ENCODE results near the gene TNIK.
"Not testable (repeated sequence)": the region's sequence is repeated elsewhere in the genome, so short reads cannot be mapped to it uniquely, and the experiment has no call there.

The TNIK gene

GRCh38 chr3:171383206-171384018 is 76.8 kb downstream of the TNIK start:
- DNase-seq: no peak

DNA sequence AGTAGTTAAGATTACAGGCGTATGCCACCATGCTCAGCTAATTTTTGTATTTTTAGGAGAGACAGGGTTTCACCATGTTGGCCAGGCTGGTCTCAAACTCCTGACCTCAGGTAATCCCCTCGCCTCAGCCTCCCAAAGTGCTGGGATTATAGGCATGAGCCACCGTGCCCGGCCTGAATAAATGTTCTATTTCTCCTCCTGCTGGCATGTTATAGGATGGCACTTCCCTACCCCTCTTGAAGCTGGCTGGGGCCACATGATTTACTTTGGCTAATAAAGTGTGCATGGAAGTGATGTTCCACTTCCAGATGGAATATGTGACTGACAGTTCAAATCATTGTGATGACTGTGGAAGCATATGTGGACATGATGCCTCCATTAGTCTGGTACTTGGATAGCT is 77.9 kb downstream of the TNIK start:
- DNase-seq: not testable (repeated sequence)

DNA sequence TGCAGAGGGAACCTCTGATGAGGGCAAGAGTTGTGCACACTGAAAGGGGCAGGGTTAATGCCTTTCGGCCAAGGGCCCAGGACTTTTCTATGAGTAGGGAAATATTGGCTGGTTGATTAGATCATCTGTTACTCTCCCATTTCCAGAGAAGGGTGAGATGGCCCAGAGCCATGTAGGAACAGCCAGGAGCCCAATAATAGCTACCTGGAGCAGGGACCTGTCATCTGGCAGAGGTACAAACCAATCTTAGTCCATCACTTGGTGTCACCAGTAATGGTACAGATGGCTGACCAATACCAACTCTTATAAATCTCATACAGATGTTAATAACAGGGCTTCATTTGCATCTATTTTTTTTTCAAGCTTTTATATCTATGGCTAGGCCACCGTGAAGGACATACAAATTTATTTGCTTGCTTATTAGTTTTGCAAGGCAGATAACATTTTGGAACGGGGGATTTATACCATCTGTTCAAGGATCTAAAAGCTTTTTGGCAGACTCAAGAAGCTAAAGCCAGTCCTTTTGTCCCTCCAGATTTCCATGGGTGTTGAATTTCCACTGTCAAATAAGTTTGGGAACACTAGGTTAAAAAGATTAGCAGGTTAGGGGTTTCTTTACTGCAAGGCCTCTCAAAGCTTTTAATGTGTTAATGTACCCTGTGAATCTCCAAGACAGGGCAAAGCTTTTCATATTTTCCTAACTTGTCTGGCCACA is 79.3 kb downstream of the TNIK start:
- no peak for DNase-seq

- no peak for DNase-seq
Observed at GRCh38 chr3:171379961-171380483, 80.2 kb downstream of the TNIK start.

DNA sequence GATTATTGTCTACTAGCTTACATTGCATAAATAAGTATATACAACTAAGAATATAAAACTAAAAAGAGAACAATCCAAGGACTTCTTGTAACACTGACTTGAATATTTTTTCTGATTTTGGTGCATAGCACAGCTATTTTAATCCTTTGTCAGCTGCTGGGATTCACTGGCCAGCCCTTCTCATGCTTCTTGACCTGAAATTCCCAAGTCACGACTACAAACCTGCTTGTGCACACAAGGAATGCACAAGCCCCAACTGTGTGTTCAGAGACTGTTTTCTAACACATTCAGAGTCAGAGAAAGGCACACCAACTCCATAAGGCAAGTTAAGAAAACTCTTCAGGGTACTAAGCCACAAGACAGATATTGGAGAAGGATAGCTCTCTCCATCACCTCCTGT is 80.9 kb downstream of the TNIK start:
- DNase-seq: no peak

- DNase-seq: no peak
Observed at GRCh38 chr3:171378586-171378985, 81.6 kb downstream of the TNIK start.

DNA sequence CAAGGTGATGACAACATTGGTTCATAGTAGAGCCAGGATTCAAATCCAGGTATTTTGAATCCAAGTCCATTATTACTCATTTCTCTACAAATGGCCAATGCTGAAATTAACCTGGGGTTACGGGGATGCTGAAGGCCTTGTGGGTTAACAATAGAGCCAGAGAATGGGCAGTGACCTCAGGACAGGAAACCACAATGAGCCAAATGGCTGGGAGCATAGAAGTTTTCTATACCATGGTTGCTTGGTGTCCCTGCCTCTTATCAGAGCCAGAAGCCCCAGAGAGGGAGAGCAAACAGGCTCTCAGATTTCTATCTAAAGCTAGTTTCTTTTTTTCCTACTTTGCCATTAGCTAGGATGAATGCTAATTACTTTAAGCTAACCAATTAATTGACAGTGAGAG is 82.3 kb downstream of the TNIK start:
- no peak for DNase-seq

DNA sequence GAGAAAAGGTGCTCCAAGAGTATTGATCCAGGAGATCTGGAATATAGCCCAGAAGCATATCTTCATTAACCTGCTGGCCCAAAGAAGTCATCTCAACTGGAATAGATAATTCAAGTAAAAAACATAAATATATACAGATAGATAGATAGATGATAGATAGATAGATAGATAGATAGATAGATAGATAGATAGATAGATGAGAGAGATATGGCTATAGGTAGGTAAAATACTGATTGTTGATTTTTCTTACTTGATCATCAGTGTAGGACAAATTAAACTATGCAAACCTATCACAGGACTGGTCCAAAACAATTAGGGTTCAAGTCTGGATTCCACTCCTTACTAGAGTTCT is 83.6 kb downstream of the TNIK start:
- DNase-seq: no peak

- DNase-seq: peak; percentile 5
Observed at GRCh38 chr3:171375666-171376595, 84.3 kb downstream of the TNIK start.

GRCh38 chr3:171374661-171375285 is 85.4 kb downstream of the TNIK start:
- no peak for DNase-seq

GRCh38 chr3:171374260-171374659 is 85.9 kb downstream of the TNIK start:
- no peak for DNase-seq

GRCh38 chr3:171373711-171374110 is 86.5 kb downstream of the TNIK start:
- no peak for DNase-seq

DNA sequence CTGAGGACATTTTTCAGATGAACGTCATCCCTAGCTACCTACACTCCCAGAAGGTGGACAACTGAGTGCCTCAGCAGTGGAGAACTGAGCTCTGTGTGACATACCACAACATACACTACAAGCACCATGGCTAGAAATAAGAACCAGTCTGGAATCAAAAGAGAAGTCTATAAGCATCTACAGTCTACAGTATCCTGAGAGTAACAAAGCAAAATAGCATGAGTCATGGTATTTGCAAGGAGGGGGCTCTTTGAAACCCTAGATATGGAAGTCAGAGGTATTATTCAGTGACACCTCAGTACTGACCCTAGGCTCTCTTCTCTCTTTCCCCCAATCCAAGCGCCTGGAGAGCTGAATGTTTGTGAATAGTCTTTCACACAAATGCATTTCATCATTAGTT is 87.5 kb downstream of the TNIK start:
- DNase-seq: no peak

DNA sequence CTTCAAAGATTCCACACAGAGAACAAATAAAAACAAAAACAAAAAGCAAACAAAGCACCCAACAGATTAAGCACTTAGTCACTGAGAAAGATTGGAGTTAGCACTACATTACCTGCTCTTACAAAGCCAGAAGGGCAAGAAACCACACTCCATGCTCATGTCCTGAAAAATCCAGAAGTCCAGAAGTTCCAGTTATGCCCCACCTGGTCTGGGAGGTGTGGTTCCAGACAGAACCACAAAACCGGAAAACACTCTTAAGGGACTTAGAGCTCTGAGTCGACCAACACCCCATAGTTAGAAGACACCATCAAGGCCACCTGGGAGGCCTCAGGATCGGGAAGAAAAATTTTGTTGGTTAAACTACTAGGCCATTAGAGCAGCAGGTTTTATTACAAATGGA is 88.9 kb downstream of the TNIK start:
- DNase-seq: no peak

DNA sequence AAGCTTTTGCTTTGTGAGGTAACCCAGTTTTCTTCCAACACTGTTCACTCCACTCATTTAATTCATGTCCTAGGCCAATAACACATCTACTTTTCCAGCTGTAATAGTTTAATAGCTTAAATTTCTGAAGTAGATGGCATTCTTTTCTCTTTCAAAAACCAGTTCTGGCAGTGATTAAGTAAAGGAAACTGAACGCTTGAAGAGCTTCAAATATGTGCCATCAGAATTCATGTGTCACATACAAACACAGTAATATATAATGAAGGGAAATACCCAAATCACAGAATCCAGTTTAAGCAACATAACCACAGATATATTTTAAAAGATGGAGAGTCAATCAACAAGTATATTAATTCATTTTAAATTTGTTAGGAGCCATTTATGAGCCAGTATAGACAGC is 91.0 kb downstream of the TNIK start:
- DNase-seq: no peak

DNA sequence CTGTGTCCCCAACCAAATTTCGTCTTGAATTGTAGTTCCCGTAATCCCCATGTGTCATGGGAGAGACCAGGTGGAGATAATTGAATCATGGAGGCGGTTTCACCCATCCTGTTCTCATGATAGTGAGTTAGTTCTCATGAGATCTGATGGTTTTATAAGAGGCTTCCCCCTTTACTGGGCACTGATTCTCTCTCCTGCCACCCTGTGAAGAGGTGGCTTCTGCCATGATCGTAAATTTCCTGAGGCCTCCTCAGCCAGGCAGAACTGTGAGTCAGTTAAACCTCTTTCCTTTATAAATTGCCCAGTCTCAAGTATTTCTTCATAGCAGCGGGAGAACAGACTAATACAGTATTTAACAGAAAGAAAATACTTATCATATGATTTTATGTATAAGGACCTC is 93.5 kb downstream of the TNIK start:
- DNase-seq: not testable (repeated sequence)

GRCh38 chr3:171366043-171366442 is 94.2 kb downstream of the TNIK start:
- no peak for DNase-seq

- no peak for DNase-seq
Observed at GRCh38 chr3:171365489-171365888, 94.7 kb downstream of the TNIK start.

DNA sequence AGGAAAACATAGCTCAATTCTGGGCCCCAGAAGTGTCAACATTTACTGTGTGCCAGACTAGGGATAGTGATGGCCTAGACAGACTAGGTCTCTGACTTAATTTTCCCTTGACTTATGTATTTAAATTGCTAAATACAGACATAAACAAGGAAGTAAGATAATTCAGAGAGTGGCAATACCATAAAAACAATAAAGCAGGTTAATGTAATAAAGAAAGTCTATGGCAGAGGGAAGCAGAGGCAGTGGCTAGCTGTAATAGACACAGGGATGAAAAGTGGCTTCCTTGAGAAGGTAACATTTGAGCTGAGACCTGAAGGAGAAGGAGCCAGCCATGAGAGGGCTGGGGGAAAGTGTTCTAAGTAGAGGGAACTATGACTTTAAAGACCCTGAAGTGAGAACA is 95.7 kb downstream of the TNIK start:
- no peak for DNase-seq

DNA sequence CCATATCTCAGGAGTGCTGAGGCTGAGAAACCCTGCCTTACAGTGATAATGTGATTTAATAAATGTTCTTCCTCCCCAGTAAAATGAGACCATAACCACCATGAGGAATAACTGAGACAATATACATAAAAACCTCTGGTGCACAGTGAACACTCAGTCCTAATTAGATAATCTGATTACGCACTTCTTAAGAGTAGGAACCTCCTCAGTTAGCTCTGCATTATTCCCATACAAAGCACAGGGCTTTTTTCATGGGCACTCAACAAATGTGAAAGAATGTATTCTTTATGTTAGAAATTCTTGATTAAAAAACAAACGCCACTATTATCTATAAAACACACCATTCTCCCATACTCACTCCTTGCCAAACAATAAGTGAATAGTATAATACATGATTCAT is 97.0 kb downstream of the TNIK start:
- no peak for DNase-seq

DNA sequence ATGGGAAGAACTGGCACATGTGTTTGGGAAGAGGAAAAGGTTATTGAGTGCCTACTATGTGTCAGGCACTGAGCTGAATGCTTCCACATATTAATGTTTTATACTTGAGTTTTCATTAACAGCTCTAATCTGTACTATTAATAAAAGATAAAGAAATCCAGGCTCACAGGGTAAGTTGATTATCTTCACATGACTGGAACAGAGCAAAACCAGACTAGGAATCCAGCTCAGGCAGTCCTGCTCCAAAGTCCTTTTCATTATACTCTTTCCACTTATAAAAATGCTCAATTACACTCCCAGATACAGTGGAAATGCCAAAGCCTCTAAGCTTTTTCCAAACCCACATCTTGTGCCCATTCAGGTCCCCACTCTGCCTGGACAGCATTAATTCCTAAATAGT is 97.6 kb downstream of the TNIK start:
- no peak for DNase-seq

- DNase-seq: no peak
Observed at GRCh38 chr3:171358881-171359198, 101.4 kb downstream of the TNIK start.
